HCT116 (cell line): ENCODE measurements around the gene ADAMTS5. TPM values are rescaled to one million over a fixed set of nuclear protein-coding genes. Genes with fewer than 3 reads are reported as not detected.

Experiments used
- ATAC-seq: fragments of 200-7000 bp; cut with Tn5 transposase; 2 replicates; pipeline ENCODE4 v1.9.1; 2020; ENCODE audit warnings: mild to moderate bottlenecking, moderate library complexity
- BruUV-seq: library from RNA; stranded (reverse); fragments of 400-500 nt; replicated peaks from 2 replicates; lab custom pipeline; 2021; lab: Mats Ljungman, UMichigan
- CTCF ChIA-PET: fragments of 300-600 bp; sonication (Branson Sonifier 250); formaldehyde crosslinking; loops from one replicate; lab custom pipeline; 2021; ENCODE audit warnings: antibody characterized with exemption; lab: Charles Lee
- POLR2A ChIA-PET: fragments of 300-600, 350-600 bp; sonication (Branson Sonifier 250); formaldehyde crosslinking; loops from one replicate; lab custom pipeline; 2021; ENCODE audit warnings: antibody characterized with exemption; lab: Charles Lee
- RAD21 ChIA-PET, 2 experiments: fragments of 300-600 bp; sonication (Branson Sonifier 250); formaldehyde crosslinking; loops; one replicate each; lab custom pipeline; 2023; ENCODE audit warnings: low total read pairs in 2 of 2; ENCODE audit not compliant: uncharacterized antibody in 2 of 2, unreplicated experiment in 2 of 2, low non-redundant PET in 1 of 2; lab: Charles Lee
- DNase-seq: peaks from one replicate; pipeline ENCODE4 v3.0.0-alpha.2; 2010; ENCODE audit warnings: low read depth, low spot score
- H2AFZ ChIP-seq: fragments of 200-600 bp; shearing (Covaris generic), sonication (generic); 2 replicates; pipeline ENCODE4 v1.6.1; 2017; ENCODE audit warnings: low read depth, mixed run types, mixed read lengths, antibody characterized with exemption, low read length; ENCODE audit not compliant: poor library complexity, severe bottlenecking
- H3K27ac ChIP-seq: 2 replicates; pipeline ENCODE4 v1.5.1; 2012; ENCODE audit warnings: low read depth, low read length
- H3K27me3 ChIP-seq: fragments of 200-600 bp; sonication (generic); 2 replicates; pipeline ENCODE4 v1.6.1; 2016; ENCODE audit warnings: mixed run types, low read length, mixed read lengths; ENCODE audit not compliant: insufficient read depth
- H3K36me3 ChIP-seq, 2 experiments: fragments of 200-500 bp in 1 of 2; fragments of 200-600 bp in 1 of 2; sonication (Bioruptor generic) in 1 of 2; sonication (generic) in 1 of 2; 2 replicates each; pipeline versions ENCODE4 v1.5.1 to v1.6.1; 2014 to 2016; ENCODE audit warnings: low read length in 2 of 2, inconsistent platforms in 1 of 2, mixed read lengths in 1 of 2, mixed run types in 1 of 2; ENCODE audit not compliant: insufficient read depth in 2 of 2, control insufficient read depth in 1 of 2
- H3K4me1 ChIP-seq, 2 experiments: fragments of 200-600 bp in 1 of 2; sonication (generic) in 1 of 2; 2 replicates each; pipeline versions ENCODE4 v1.5.1 to v1.6.1; 2012 to 2017; ENCODE audit warnings: low read length in 2 of 2, inconsistent platforms in 1 of 2, mild to moderate bottlenecking in 1 of 2, mixed read lengths in 1 of 2, mixed run types in 1 of 2, moderate library complexity in 1 of 2; ENCODE audit not compliant: insufficient read depth in 2 of 2, control insufficient read depth in 1 of 2
- H3K4me2 ChIP-seq: fragments of 200-600 bp; sonication (generic); 2 replicates; pipeline ENCODE4 v1.6.1; 2017; ENCODE audit warnings: mixed run types, low read length, mixed read lengths
- H3K4me3 ChIP-seq, 2 experiments: fragments of 200-600 bp in 1 of 2; sonication (generic) in 1 of 2; replicated peaks in 1 of 2; 2 replicates each; pipeline ENCODE4 v1.5.1; 2011 to 2016; ENCODE audit warnings: low read length in 2 of 2, control low read depth in 1 of 2, low read depth in 1 of 2, mild to moderate bottlenecking in 1 of 2, mixed read lengths in 1 of 2, mixed run types in 1 of 2
- H3K79me2 ChIP-seq: fragments of 200-600 bp; sonication (generic); 2 replicates; pipeline ENCODE4 v1.6.1; 2017; ENCODE audit warnings: mild to moderate bottlenecking, mixed run types, low read length, moderate library complexity, mixed read lengths; ENCODE audit not compliant: insufficient read depth
- H3K9ac ChIP-seq: fragments of 200-600 bp; sonication (generic); 2 replicates; pipeline ENCODE4 v1.6.1; 2016; ENCODE audit warnings: low read length, mixed read lengths
- H3K9me2 ChIP-seq: fragments of 200-600 bp; sonication (generic), shearing (Covaris generic); 2 replicates; pipeline ENCODE4 v1.6.1; 2017; ENCODE audit warnings: mixed run types, mild to moderate bottlenecking, moderate library complexity; ENCODE audit not compliant: insufficient read depth
- H3K9me3 ChIP-seq, 2 experiments: fragments of 200-500 bp in 1 of 2; fragments of 200-600 bp in 1 of 2; sonication (Bioruptor generic) in 1 of 2; sonication (generic) in 1 of 2; 2 replicates each; pipeline ENCODE4 v1.6.1; 2014 to 2017; ENCODE audit warnings: low read length in 2 of 2, mixed read lengths in 2 of 2, inconsistent platforms in 1 of 2, low read depth in 1 of 2, mild to moderate bottlenecking in 1 of 2, mixed run types in 1 of 2, moderate library complexity in 1 of 2; ENCODE audit not compliant: control insufficient read depth in 1 of 2, insufficient read depth in 1 of 2
- H4K20me1 ChIP-seq: fragments of 200-600 bp; sonication (generic), shearing (Covaris generic); 2 replicates; pipeline ENCODE4 v1.6.1; 2017; ENCODE audit warnings: mixed run types, mild to moderate bottlenecking, moderate library complexity; ENCODE audit not compliant: insufficient read depth
- EGR1 ChIP-seq: IDR thresholded peaks from 2 replicates; pipeline ENCODE4 v1.6.1; 2012; ENCODE audit warnings: low read depth
- ELF1 ChIP-seq: IDR thresholded peaks from 2 replicates; pipeline ENCODE4 v1.6.1; 2012; ENCODE audit warnings: low read depth, borderline replicate concordance
- FOSL1 ChIP-seq: IDR thresholded peaks from 2 replicates; pipeline ENCODE4 v1.6.1; 2012; ENCODE audit warnings: low read depth
- POLR2AphosphoS5 ChIP-seq: IDR thresholded peaks from 2 replicates; pipeline ENCODE4 v1.6.1; 2011; ENCODE audit warnings: mild to moderate bottlenecking, low read depth, low read length, moderate library complexity
- SIN3A ChIP-seq: IDR thresholded peaks from 2 replicates; pipeline ENCODE4 v1.6.1; 2012; ENCODE audit warnings: low read depth
- SP1 ChIP-seq: IDR thresholded peaks from 2 replicates; pipeline ENCODE4 v1.6.1; 2012; ENCODE audit warnings: low read depth
- TCF7L2 ChIP-seq: IDR thresholded peaks from 2 replicates; pipeline ENCODE4 v1.7.0; 2011; ENCODE audit warnings: borderline replicate concordance, inconsistent platforms; ENCODE audit not compliant: insufficient read depth, insufficient read length; ENCODE audit errors: extremely low read depth
- YY1 ChIP-seq: IDR thresholded peaks from 2 replicates; pipeline ENCODE4 v1.6.1; 2011; ENCODE audit warnings: low read length, low read depth, moderate library complexity, mild to moderate bottlenecking; ENCODE audit not compliant: insufficient replicate concordance; ENCODE audit errors: extremely low read depth
- ZNF274 ChIP-seq: fragments of 200-500 bp; sonication (Bioruptor generic); IDR thresholded peaks from 2 replicates; pipeline ENCODE4 v1.6.1; 2014; ENCODE audit warnings: mild to moderate bottlenecking, low read depth, low read length, inconsistent platforms
- intact Hi-C: fragments of 100-400 bp; cut with micrococcal nuclease; formaldehyde crosslinking; loops from 2 replicates; pipeline ENCODE4 v1.10.0; 2022
- total RNA-seq: library from RNA; stranded (reverse); gene quantifications from one replicate; pipeline ENCODE4 v1.2.1, GENCODE V29; 2021; ENCODE audit not compliant: unreplicated experiment
- TF ChIP-seq, protein P1 (sequence below), 3 experiments: fragments of 200-600 bp in 1 of 3; sonication (generic) in 1 of 3; IDR thresholded peaks in 2 of 3; conservative IDR thresholded peaks in 1 of 3; 2 replicates each; pipeline ENCODE4 v1.5.1; 2012 to 2017; ENCODE audit warnings: low read depth in 2 of 3, low read length in 2 of 3, antibody characterized with exemption in 1 of 3, borderline replicate concordance in 1 of 3, control low read depth in 1 of 3, mild to moderate bottlenecking in 1 of 3, mixed read lengths in 1 of 3, mixed run types in 1 of 3, moderate library complexity in 1 of 3; ENCODE audit not compliant: insufficient read depth in 1 of 3
- TF ChIP-seq, protein P2 (sequence below): IDR thresholded peaks from 2 replicates; pipeline ENCODE4 v1.6.1; 2012

Gene ADAMTS5
- total RNA-seq, 1 experiment from 2014 or later, result 0.02 TPM

GRCh38 chr21:26954662-26955121 lies 12.2 kb downstream of the ADAMTS5 start (continued):
- TF ChIP-seq, protein P1, sequence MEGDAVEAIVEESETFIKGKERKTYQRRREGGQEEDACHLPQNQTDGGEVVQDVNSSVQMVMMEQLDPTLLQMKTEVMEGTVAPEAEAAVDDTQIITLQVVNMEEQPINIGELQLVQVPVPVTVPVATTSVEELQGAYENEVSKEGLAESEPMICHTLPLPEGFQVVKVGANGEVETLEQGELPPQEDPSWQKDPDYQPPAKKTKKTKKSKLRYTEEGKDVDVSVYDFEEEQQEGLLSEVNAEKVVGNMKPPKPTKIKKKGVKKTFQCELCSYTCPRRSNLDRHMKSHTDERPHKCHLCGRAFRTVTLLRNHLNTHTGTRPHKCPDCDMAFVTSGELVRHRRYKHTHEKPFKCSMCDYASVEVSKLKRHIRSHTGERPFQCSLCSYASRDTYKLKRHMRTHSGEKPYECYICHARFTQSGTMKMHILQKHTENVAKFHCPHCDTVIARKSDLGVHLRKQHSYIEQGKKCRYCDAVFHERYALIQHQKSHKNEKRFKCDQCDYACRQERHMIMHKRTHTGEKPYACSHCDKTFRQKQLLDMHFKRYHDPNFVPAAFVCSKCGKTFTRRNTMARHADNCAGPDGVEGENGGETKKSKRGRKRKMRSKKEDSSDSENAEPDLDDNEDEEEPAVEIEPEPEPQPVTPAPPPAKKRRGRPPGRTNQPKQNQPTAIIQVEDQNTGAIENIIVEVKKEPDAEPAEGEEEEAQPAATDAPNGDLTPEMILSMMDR (IDR thresholded peaks at IDR 0.05 in 2 of 3, conservative IDR thresholded peaks at IDR 0.05 in 1 of 3; ENCODE audit: borderline replicate concordance in 1 of 3, insufficient read depth in 1 of 3, low read depth in 2 of 3, low read length in 2 of 3), result no peak
- TF ChIP-seq FOSL1, result no peak
- no peak for TF ChIP-seq TCF7L2
- no peak for TF ChIP-seq YY1
- TF ChIP-seq, all 23 proteins: peak for 0

DNA sequence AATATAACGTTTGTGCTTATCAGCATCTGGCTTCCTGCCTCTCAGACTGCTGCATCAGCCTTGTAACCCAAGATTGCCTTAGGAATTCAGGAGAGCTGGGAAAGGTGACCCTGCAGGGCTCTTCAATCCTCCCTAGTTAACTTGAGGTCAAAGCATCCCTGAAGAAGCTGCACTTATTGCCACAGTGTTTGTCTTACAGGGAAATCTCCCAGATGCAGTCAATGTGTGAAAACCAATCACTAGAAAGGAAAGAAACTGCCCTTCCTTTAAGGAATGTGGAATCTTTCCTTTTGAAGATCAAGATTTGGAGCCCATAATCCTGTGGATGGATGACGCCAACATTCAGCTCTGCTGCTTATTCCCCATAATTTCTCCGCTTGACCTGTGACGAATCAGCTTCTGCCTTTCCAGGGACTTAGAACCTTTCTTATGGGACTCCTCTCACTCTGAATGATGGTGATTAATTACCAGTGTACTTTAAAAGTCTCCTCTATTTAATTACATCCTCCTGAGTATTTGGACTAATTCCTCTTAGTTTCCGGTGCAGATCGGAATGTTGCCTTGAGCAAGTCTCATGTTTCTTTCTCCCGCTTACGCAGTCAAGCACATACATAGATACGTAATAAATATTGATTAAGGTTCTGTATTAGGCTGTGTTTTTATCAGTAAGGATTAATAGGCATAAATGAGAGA lies 14.4 kb downstream of the ADAMTS5 start:
- RAD21 ChIA-PET, result no interaction called here
- CTCF ChIA-PET, result no interaction called here
- H2AFZ ChIP-seq, result no peak overlapping the region
- POLR2A ChIA-PET, result no interaction called here
- no peak overlapping the region for H3K4me2 ChIP-seq
- no peaks in the 10 kb centered on the region for H3K9me2 ChIP-seq
- no peak for TF ChIP-seq ELF1
- TF ChIP-seq, protein P1 (IDR thresholded peaks at IDR 0.05 in 2 of 3, conservative IDR thresholded peaks at IDR 0.05 in 1 of 3; ENCODE audit: borderline replicate concordance in 1 of 3, insufficient read depth in 1 of 3, low read depth in 2 of 3, low read length in 2 of 3), result no peak
- TF ChIP-seq FOSL1, result no peak
- TF ChIP-seq POLR2AphosphoS5, result no peak
- TF ChIP-seq EGR1, result no peak
- no peak for TF ChIP-seq SP1
- no peak for TF ChIP-seq SIN3A
- TF ChIP-seq ZNF274, result no peak
- TF ChIP-seq, protein P2, sequence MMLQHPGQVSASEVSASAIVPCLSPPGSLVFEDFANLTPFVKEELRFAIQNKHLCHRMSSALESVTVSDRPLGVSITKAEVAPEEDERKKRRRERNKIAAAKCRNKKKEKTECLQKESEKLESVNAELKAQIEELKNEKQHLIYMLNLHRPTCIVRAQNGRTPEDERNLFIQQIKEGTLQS, result no peak
- no peak for TF ChIP-seq TCF7L2
- no peaks in the 10 kb centered on the region for H3K27me3 ChIP-seq
- no peaks in the 10 kb centered on the region for H4K20me1 ChIP-seq
- no peaks in the 10 kb centered on the region for H3K79me2 ChIP-seq
- BruUV-seq, result no TSS peak
- intact Hi-C loops, result no loop called here
- peaks cover 6 to 29% of the 10 kb centered on the region in 2 experiments; a peak in 2 of 4 replicates for H3K9me3 ChIP-seq
- H3K4me1 ChIP-seq, result no peaks in the 10 kb centered on the region
- DNase-seq, result no peak
- no peak overlapping the region for H3K9ac ChIP-seq
- H3K27ac ChIP-seq, result no peak overlapping the region
- no peak overlapping the region for H3K4me3 ChIP-seq
- ATAC-seq, result no peak
- no peaks in the 10 kb centered on the region for H3K36me3 ChIP-seq
